GM10847 (cell line): ENCODE results near the gene CCNL2.

ENCODE experiments used
- POLR2A ChIP-seq: IDR thresholded peaks from 2 replicates; pipeline ENCODE4 v1.6.1; 2011; ENCODE audit not compliant: insufficient read length; ENCODE audit errors: extremely low read depth

CCNL2 gene

DNA sequence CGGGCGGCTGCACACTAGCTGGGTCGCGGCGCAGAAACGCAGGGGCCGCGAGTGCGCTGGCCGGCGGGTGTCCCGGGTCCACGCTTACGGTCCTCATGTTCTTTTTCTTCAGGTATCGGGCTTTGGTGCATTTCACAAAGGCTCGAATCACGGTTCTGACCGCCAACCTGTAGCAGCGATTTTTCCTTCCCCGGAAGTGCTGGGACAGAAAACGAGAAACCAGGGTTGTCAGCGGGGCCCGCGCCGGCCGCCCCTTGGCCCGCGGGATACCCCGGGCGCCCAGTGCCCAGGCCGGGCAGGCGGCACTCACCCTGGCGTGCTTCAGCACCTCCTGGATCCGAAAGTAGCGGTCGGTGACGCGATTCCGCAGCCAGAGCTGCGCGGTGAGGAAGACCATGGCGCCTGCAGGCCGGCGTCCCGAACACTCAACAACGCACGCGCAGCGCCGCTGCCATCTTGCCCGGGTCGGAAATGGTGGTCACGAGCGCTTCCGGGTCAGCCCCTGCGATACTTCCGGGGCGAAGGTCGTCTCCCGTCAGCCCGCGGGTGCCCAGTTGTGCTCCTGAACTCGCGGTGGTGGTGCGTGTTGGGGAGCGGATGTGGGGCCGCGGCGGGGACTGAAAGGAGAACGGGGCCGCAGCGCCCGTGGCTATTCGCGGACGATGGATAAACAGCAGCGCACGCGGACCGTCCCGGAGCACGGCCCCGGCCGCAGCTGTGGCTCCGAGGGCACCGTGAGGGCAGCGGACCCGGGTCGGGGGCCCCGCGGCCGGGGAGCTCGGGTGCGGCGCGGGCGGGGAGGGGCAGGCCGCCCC, 7.9 kb upstream of the CCNL2 start, which contains the start of gene MRPL20:
TSS of gene MRPL20 (minus strand) at position 473 of the 815 bp plus-strand sequence. CDS start at position 397, 76 bp downstream.
- TF ChIP-seq POLR2A, result peak; percentile 92

DNA sequence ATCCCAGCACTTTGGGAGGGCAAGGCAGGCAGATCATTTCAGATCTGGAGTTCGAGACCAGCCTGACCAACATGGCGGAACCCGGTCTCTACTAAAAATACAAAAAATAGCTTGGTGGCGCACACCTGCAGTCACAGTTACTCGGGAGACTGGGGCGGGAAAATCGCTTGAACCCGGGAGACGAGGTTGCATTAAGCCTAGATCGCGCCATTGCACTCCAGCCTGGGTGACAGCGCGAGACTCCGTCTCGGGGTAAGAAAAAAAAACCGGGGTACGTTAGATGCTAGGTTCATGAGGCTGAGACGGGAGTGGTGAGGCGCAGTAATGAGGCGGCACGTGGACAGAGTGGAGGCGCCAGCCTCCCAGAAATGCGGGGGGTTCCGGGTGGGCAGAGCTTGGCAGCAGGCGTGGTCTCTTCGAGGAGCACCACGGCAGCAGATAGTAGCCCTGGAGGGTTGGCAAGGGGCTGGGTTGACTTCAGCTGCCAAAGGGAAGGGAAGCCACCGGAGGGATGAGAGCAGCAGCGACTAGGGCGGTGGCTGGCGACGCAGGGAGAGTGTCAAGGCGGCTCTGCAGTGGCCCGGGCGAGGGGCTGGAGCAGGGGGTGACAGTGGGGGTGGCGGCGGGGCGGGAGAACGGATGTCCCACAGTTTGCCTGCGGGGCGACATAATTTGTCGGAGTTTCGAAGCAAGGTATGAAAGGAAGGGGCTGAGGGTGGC, 7.1 kb upstream of the CCNL2 start:
- TF ChIP-seq POLR2A, result no peak

DNA sequence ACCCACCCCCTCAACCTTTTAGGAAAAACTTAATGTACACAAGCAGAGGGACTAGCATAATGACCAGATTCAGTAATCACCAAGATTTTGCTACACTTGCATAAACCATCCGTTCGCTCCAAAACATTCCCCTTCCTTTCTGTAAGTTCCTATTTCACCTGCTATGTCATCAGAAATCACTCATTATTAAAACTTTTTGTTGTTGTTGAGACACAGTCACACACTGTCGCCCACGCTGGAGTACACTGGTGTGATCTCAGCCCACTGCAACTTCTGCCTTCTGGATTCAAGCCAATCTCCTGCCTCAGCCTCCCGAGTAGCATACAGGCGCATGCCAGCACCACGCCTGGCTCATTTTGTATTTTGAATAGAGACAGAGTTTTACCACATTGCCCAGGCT, 4.5 kb upstream of the CCNL2 start:
- no peak for TF ChIP-seq POLR2A

DNA sequence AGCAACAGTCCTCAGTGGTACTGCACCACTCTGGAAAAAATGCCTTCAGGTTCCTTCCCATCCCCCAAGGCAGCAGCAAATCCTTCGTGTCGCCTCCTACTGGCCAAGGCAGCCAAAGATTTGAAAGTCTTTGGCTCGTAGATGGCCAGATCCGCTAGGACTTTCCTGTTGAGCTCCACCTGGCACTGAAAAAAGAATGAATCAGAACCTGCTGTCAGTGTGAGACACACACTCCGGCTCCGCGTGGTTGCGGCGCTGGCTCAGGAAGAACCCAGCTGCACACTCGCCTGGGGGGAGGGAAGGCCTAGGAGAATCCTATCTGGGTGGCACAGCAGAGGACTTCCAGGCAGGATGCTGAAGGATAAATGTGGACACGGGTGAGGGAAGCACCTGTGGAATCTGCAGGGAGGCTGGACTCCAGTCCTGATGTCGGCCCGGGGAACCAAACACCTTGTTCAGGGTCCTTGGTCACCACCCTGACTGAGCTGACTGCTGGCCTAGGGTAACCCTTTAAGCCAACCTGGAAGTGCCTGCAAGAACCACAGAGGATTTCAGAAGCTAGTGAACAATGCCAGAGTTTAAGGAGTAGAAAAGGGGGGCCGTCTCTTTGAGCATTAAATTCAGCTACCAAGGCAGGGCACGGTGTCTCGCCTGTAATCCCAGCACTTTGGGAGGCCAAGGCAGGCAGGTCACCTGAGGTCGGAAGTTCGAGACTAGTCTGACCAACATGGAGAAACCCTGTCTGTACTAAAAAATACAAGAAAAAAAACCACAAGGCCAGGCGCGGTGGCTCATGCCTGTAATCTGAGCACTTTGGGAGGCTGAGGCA, 3.2 kb upstream of the CCNL2 start:
- TF ChIP-seq POLR2A, result no peak

DNA sequence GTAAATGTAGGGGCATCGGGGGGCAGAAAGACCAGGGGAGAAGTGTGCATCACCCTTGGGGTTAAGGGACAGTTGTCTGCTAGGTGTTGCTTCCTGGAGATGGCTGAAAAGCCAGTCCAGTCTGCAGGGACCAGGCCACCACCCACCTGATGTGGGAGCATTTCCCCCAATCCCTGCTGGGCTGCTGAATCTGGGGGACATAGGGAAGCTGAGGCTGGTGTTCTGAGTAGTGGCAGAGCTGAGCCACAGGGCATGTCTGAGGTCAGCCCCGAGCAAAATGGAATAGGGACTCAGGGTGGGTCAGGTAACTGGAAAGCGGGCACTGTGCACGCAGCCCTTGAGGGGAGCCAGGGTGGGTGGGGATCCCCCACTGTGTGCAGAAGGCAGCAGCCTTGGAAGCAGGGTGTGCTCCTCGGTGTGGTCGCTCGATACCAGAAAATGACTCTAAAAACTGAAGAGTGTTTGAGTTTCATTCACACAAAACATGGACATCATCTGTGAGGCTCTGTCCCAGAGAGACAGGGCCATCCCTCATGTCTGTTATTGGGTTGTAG, 2.4 kb upstream of the CCNL2 start:
- no peak for TF ChIP-seq POLR2A

DNA sequence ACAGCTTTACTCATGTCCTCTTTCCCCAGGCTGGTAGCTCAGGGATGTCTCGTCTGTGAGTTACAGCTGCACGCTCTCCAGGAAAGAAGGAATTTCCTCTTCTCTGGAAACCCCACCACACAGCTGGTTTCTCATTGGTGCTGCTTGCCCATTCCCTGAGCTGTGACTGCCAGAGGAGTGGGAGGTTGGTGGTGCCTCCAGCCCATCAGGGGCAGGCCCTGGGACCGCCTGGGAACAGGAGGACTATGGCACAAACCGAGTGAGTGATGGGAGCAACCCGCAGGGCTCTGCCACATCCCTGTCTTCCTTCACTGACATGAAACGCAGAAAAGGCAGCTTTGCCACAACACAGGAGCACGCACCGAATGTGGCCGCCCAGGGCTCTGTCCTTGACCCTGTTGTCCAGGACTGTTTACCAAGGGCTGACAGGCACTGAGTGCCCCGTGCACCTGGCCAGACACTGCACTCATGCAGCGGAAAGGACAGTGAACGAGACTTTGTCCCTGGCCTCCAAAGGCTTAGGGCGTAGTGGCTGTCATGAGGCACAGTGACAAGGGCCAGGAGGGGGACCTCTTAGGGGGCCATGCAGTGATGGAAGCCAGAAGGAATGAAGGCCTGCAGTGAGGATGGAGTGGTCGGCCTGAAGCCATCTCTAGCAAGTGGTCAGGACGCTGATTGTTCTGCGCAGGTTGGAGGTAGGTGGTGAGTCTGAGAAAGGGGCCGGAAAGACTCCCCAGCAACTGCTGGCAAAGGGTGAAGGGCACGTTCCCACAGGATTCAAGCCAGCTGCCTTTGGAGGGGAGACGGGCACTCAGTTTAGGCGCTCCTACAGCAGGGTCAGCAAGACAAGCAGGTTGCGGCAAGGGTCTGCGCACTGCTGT, 1.7 kb upstream of the CCNL2 start:
- TF ChIP-seq POLR2A, result no peak

DNA sequence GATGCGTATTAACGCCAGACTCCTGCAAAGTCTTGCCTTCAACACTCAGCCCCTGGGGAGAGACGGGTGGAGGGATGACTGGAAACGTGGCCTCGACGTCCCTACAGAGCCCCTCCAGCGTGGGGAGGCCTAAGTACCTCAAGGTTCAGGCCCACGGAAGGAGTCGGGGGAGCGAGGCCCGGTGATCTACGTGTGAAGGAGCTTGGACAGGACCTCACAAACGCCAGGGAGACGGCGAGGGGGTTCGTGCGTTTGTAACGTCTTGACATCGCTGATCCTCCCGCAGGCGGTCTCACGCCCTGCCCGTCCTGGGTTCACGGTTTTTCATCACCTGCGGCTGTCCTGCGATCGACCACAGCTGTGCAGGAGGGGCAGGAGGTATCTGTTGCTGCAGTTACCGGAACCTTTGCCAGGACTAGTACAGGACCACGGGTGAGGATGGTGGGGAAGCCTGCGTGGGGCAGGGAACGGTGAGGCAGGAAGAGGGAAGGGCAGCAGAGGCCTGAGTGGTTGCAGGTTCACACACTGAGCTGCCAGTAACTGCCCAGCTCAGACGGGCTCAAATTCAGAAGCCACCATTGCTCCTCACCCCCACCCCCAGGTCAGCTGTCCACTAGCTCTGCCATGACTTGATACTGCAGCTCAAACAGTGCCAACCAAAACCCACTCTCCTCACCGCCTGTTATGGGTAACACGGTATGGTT, 889 bp upstream of the CCNL2 start:
- TF ChIP-seq POLR2A, result no peak

DNA sequence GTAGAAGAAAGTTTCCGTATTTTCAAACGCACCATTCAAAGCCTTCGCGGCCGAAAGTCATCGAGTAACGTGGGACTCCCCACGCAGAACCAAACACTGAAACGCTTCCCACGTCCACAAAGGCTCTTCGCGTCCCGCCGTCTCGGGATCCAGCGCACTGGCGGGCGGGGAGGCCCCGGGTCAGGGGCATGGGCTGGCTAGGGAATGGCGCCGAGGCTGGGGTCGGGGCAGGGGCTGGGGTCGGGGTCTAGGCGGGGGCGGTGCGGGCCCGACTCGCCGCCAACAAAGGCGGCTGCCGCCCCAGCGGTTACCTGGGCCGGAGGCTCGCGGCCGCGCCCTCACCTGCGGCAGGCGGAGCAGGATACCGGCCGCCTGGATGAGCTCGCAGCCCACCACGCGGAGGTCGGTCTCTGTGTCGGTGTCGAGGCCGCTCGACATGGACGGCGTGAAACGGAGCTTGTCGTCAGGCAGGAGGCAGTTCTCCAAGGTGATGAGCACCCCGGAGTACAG, 403 bp downstream of the CCNL2 start:
- no peak for TF ChIP-seq POLR2A

DNA sequence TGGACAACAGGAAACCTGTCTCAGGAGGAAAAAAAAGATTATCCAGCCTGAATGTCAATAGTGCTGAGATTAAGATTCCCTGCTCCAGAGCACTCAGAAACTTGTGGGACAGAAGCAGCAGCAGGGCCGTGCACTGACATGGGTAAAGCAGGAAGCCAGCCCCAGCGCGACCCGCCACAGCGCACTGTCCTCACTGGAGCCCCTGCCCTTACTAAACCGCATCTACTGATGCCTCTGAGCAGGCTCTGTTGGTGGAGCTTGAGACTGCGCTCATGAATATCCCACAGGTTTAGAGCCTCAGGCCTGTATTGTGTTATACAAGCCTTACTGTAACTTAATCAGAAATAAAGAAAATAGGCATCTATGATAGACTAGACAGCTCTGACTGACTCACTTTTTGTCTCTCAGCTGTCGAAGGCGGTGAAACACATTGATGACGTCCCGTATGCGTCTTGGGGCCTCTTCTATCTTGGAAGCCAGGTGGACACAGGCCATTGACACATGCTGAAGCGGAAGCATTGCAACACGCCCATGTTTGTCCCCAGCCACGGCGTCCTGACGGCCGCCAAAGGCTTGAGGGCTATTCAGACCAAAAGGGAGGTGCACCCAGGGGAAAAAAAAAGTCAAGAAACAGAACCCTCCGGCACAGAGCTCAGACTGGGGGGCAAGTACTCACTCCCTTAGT, 1.2 kb downstream of the CCNL2 start:
- TF ChIP-seq POLR2A, result no peak

DNA sequence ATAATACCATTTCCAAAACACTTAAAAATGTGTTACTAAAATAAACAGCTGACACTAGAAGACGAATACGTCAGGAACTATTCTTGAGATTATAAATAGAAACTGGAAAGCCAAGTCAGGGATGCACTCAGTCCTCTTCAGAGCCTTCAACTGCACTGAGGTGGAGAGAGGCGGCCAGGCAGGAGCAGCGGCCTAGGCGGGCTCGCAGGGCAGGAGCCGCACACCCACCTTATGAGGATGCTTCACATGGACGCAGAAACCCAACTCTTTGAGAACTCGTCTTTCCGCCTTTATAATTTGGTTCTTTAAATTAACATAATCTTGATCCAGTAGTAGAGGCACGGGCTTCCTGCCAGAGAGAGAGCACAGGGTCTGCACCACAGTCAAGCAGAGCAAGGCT, 4.0 kb downstream of the CCNL2 start:
- TF ChIP-seq POLR2A, result no peak

DNA sequence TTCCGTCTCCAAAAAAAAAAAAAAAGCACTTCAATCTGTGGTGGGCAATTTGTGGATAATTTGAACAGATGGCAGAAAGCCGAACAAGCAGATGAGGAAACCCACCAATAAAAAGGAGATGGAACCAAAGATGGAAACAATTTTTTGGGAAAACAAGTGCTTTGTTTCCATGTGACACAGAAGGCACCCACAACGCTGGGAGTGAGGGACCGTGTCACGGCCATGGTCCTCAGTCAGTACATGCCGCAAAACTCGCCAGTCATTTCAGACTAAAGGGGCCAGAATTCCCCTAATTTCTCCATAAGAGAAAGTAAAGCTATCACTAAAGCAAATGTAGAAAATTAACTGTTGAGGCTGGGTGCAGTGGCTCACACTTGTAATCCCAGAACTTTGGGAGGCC, 5.0 kb downstream of the CCNL2 start:
- no peak for TF ChIP-seq POLR2A

DNA sequence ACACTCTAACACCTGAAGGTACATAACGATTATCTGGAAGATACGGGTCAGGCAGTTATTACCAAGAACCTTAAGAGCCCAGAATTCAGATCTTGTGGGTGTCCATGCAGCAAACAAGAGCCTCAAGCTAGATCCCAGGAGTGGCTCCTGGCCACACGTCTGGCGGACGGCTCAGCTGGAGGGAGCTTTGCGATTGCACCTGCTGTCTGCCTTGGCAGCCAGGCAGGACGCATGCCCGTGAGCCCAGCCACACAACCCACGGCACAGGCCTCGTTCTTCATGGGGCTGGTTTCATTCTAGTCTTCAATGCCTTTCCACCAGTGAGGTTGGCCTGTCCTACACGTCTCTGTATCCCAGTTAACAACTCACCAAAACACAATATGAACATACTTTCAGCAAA, 5.7 kb downstream of the CCNL2 start:
- TF ChIP-seq POLR2A, result no peak

DNA sequence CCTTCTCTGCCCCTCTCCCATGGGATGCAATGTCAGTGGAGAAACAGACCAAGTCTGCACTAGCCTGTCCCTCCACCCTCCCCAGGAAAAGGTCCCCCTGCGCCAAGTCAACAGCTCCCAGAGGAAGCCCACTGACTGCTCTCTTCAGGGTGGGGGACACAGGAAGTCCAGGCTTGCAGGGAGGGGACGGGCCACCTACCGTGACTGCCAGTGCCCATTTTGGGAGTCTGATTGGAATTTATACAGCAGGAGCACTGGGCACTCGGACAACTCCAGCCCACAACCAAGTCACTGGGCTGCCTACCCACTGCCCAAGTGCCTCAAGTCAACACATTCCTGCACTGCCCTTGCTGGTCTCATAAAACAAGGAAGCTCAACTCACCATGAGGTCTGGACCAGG, 6.1 kb downstream of the CCNL2 start:
- no peak for TF ChIP-seq POLR2A
